ENCODE results near the gene TBC1D9. TPM values are rescaled to one million over a fixed set of nuclear protein-coding genes. Genes with fewer than 3 reads are reported as not detected.

Gene TBC1D9
- total RNA-seq, 3 donors from 2014 or later, result 28.3 to 195 (median 152) TPM

DNA sequence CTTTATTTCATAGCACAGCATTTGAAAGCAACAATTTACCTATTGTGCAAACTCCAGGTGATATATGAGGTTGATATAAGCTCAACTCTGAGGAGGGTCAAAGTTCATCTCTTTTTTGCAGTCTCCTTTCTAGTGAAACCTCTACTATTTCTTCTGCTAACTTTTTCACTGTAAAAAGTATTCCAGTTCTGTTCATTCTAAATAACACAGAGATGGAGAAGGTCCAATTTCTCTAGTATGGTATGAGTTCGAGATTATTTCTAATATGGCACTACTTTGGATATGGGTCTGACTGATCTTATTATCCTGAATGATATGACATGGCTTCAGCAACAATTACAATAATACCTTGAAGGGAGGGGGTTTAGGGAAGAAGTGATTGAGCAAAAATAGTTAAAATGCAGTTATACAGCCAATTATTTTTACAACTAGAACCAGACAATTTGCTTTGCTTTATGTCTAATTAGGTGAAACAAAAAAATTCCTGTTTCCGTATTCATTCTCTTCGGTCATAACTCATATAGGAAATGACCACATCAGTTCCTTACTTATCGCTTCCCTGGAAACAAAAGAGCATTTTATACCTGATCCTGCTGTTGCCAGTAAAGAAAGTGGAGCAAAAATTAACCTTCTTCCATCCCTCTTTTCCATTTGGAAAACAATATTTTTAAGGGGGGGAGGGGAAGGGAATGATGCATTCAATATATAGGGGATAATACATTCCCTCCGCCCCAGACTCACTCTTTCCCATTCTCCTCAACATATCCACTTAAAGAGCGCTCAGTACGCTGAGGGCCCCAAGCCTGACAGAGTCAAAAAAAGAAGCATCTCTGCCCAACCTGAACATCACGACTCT lies 1.0 kb downstream of the TBC1D9 start:
- Histone ChIP-seq H3K4me1 (peaks cover 0 to 5% of the 10 kb centered on the region in 2 donors), H3K27me3 (no peaks in the 10 kb centered on the region), H3K9me3 (no peaks in the 10 kb centered on the region), H3K27ac (peak overlapping the region; percentile 99 to 100), H3K36me3 (no peaks in the 10 kb centered on the region), H3K4me3 (peak overlapping the region; percentile 83 to 89 (median 89))
- intact Hi-C loops (cut with DNase I; ENCODE audit: low total_unique reads), result no loop called here
- no peak for DNase-seq (ENCODE audit: low spot score in 2 of 2)
- TF ChIP-seq POLR2A (IDR thresholded peaks at IDR 0.05) (no peak), POLR2AphosphoS5 (IDR thresholded peaks at IDR 0.05) (no peak), CTCF (IDR thresholded peaks at IDR 0.05) (no peak)

DNA sequence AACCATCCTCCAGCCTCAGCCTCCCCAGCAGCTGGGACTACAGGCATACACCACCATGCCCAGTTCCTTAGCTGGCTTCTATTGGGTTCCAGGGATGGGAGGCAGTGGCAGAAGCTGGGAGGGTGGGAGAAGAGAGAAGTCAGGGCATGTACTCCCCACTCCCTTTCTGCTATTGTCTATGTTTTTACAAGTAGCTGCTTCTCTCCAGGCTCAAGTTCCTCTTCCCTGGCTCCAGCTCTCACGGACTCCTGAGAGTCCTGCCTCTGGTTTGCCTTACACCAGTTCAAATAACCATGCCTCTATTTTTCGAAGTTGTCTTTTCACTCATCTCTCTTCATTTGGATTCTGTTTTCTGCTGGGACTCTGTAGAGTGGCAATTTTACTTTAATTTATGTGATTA lies 2.9 kb downstream of the TBC1D9 start:
- Histone ChIP-seq H3K27me3 (no peaks in the 10 kb centered on the region), H3K9me3 (peaks cover 0 to 10% of the 10 kb centered on the region in 2 donors), H3K36me3 (no peaks in the 10 kb centered on the region), H3K4me3 (peak overlapping the region in 2 of 3 donors; percentile 89), H3K4me1 (peaks cover 0 to 10% of the 10 kb centered on the region in 2 donors), H3K27ac (peak overlapping the region; percentile 50 to 66)
- TF ChIP-seq POLR2AphosphoS5 (IDR thresholded peaks at IDR 0.05), result peak in 1 of 3 donors; percentile 3
- TF ChIP-seq CTCF (IDR thresholded peaks at IDR 0.05), result no peak
- intact Hi-C loops (cut with DNase I; ENCODE audit: low total_unique reads), result no loop called here
- DNase-seq (ENCODE audit: low spot score in 2 of 2), result no peak

DNA sequence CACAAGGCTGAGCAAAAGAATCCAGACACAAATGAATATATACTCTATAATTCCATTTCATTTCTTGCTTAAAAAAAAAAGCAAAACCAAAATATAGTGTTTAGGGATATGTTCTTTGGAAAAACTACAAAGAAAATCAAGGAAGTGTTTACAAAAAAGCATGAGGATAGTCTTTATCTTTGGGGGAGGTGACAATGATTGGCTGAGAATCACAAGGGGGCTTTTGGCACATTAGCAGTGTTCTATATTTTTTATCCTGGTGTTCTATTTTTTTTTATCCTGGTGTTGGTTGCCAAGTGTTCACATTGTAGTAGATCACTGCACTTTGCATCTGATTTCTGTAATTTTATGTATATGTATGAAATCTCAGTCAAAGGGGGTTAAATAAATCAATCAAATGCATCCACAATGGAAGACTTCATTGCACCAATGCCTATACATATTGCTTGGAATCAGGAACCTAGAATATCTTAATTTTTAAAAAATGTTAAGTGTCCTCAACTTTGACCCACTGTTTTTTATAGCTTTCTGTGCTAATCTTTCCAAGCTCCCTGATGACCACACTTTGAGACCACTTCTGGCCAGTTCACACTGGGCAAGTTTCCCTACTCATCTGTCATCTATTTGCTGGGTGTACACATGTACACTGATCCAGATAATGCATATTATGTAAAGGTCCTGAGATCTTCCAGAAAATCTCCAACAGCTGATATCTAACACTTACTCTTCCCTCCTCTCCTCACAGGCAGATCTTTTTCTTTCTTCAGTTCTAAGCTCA lies 3.7 kb downstream of the TBC1D9 start:
- no peaks in the 10 kb centered on the region for H3K36me3 ChIP-seq
- no peak for DNase-seq (ENCODE audit: low spot score in 2 of 2)
- H3K27me3 ChIP-seq, result no peaks in the 10 kb centered on the region
- intact Hi-C loops (cut with DNase I; ENCODE audit: low total_unique reads), result no loop called here
- TF ChIP-seq CTCF (IDR thresholded peaks at IDR 0.05) (no peak), POLR2A (IDR thresholded peaks at IDR 0.05) (no peak), POLR2AphosphoS5 (IDR thresholded peaks at IDR 0.05) (no peak)
- peaks cover 0 to 11% of the 10 kb centered on the region in 2 donors for H3K9me3 ChIP-seq
- peak overlapping the region in 1 of 2 donors; percentile 66 for H3K27ac ChIP-seq
- peak overlapping the region in 2 of 3 donors; percentile 89 for H3K4me3 ChIP-seq
- H3K4me1 ChIP-seq, result peaks cover 0 to 10% of the 10 kb centered on the region in 2 donors

- Histone ChIP-seq H3K36me3 (no peaks in the 10 kb centered on the region), H3K27ac (no peak overlapping the region), H3K9me3 (peaks cover 0 to 11% of the 10 kb centered on the region in 2 donors), H3K4me1 (peaks cover 0 to 10% of the 10 kb centered on the region in 2 donors), H3K4me3 (no peak overlapping the region), H3K27me3 (no peaks in the 10 kb centered on the region)
- TF ChIP-seq CTCF (IDR thresholded peaks at IDR 0.05), result no peak
- TF ChIP-seq POLR2A (IDR thresholded peaks at IDR 0.05), result no peak
- TF ChIP-seq POLR2AphosphoS5 (IDR thresholded peaks at IDR 0.05), result no peak
- intact Hi-C loops (cut with DNase I; ENCODE audit: low total_unique reads), result no loop called here
- DNase-seq (ENCODE audit: low spot score in 2 of 2), result no peak
Observed at GRCh38 chr4:140750470-140750869, 5.7 kb downstream of the TBC1D9 start.
